Activated gamma-delta T cell treated with anti-CD3 and anti-CD28 coated beads, Interleukin-2, amount 50 U/mL, for 16 hours (primary cell): Measurements from ENCODE around the gene BFSP1.

Source experiments
- DNase-seq: peaks from one replicate; pipeline ENCODE4 v3.0.0-alpha.2; 2020; ENCODE audit warnings: low read depth

The BFSP1 gene

DNA sequence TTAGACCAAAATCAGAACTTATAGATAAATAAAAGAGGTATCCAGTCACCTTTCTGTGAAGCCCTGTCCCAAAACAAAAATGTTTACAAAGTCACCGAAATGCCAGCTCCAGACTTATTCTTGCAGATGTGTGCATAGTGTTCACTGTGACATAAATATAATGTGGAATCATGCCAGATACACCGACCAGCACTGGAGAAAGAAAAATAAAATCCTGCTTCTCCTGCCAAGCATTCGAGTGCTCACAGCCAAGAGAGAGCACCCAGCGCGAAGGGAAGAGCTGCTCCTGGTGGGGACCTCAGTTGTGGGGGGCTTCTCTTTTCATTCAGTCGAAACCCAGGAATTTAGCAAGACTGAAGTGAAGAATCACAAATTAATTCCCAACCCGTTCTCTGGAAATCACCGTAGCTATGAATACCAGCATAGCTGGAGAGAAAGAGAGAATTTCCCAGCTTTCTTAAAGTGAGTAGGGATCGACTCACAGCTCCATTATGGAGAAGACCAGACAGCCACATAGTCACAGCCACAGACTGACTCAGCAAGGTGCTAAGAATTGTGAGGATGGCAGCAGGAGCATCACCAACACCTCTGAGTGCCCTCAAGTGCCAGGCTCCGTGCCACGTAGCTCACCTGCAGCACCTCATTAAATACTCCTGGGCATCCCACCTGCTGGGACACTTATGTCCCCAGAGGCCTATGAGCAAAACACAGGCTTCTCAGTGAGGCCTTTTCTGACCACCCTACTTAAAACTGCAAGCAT lies 33.2 kb downstream of the BFSP1 start:
- DNase-seq, result no peak

DNA sequence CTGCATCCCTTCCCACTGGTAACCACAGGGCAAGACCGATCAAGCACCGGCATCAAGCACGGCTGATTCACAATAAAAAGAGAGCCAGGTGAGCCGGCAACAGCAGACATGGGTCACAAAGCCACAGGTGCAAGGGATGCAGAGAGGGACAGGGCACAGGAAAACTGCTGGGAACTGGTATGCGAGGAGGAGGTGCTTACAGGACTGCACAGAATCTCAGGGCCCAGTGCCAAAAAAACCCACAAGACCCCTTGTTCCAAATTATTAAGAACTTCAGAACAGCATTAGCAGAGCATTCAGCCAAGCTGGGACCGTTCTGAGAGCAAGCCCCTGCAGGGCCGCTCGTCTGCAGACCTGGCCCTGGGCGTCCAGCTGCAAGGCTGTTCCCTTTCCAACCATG lies 35.4 kb downstream of the BFSP1 start:
- DNase-seq, result no peak

DNA sequence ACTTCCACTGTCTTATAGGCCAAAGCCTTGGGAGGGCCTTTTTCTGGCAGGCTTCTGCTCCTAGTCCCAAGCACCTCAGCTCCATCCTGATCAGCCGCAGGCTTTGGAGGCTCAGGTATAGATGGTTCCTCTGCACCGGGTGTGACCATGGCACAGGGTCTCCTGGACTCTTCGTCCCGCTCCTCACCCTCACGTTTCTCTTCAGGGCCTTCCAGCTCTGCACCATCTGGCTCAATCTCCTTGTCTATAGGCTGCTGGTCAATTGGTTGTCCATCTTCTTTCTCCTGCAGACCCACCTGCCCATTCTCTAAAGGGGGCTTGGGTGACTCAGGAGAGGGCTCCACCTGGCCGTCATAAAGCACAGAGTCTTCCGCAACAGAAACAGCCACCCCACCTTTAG lies 37.0 kb downstream of the BFSP1 start:
- no peak for DNase-seq

GRCh38 chr20:17493173-17493572 lies 38.0 kb downstream of the BFSP1 start:
- DNase-seq, result no peak

GRCh38 chr20:17491488-17491887 lies 39.7 kb downstream of the BFSP1 start:
- DNase-seq, result no peak

GRCh38 chr20:17491041-17491440 lies 40.1 kb downstream of the BFSP1 start:
- no peak for DNase-seq

DNA sequence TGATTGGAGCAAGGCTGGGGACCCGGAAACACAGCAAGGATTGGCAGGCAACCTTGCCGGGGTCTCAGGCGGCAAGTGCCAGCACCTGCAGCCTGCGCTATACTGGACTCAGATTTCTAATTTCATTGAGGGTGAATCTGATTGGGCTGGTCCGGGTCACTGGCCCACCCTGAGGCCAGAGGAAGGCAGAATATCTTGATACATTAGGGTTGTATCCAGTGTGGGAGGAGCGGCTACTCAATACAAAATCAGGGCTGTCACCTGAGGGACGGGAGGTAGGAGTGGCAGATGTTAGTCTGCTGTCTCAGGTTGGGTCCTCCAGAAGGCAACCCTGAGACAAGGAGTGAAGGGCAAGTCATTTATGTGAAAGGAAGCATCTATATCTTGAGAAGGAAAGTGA lies 40.7 kb downstream of the BFSP1 start:
- DNase-seq, result no peak

GRCh38 chr20:17488916-17489600 lies 42.1 kb downstream of the BFSP1 start:
- no peak for DNase-seq

DNA sequence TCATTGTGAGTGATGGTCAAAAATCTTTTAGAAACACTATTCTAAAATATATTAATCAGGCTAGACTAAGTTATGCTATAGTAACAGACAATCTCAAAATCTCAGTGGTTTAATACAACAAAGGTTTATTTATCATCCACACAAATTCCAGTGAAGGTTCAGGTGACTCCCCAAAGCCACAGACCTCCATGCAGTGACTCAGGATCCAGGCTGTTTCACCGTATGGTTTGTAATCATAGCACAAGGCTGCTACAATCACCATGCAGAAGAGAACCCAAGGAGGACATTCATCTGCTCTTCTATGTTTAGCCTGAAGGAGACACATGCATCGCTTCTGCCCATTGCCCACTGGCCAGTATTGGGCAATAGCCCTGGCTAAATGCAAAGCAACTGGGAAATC lies 46.2 kb downstream of the BFSP1 start:
- DNase-seq, result no peak

DNA sequence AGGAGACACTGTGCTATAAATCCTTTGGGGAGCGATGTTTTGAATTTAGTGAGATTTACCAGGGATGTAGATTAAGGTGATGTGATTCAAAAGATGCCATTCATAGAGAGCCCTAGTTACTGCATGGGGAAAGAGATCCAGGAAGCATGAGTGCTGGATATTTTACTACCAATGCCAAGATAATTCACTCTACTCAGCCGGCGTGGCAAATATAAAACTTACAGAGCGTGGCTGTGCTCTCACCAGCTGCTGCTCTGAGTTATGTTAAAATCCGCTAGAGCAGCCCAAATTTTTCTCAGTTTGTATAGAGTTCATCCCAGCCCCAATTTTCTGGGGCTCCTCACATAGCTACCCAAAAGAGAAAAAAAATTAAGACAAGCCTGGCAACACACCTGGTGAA lies 48.6 kb downstream of the BFSP1 start:
- DNase-seq, result no peak

DNA sequence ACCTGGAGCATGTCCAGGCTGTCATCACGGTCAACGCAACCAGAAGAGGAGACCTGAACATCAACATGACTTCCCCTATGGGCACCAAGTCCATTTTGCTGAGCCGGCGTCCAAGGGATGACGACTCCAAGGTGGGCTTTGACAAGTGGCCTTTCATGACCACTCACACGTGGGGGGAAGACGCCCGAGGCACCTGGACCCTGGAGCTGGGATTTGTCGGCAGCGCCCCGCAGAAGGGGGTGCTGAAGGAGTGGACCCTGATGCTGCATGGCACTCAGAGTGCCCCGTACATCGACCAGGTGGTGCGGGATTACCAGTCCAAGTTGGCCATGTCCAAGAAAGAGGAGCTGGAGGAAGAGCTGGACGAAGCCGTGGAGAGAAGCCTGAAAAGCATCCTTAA lies 49.5 kb downstream of the BFSP1 start:
- DNase-seq, result no peak

- DNase-seq, result no peak
Measured at GRCh38 chr20:17480696-17481095, 50.5 kb downstream of the BFSP1 start.

GRCh38 chr20:17479063-17479657 lies 52.0 kb downstream of the BFSP1 start:
- DNase-seq, result no peak

GRCh38 chr20:17473659-17474058 lies 57.5 kb downstream of the BFSP1 start:
- no peak for DNase-seq

GRCh38 chr20:17471606-17472187 lies 59.5 kb downstream of the BFSP1 start:
- no peak for DNase-seq

- no peak for DNase-seq
Measured at GRCh38 chr20:17470973-17471372, 60.2 kb downstream of the BFSP1 start.

GRCh38 chr20:17470521-17470920 lies 60.7 kb downstream of the BFSP1 start:
- no peak for DNase-seq

- DNase-seq, result no peak
Measured at GRCh38 chr20:17469246-17470030, 61.7 kb downstream of the BFSP1 start.

- DNase-seq, result no peak
Measured at GRCh38 chr20:17468073-17468840, 62.9 kb downstream of the BFSP1 start.

- DNase-seq, result no peak
Measured at GRCh38 chr20:17467120-17467655, 64.0 kb downstream of the BFSP1 start.

- DNase-seq, result no peak
Measured at GRCh38 chr20:17466641-17467040, 64.5 kb downstream of the BFSP1 start.
